Fibroblast of upper back skin (primary cell): ENCODE data around the gene CTXN1.
"Not testable (repeated sequence)": the region's sequence is repeated elsewhere in the genome, so short reads cannot be mapped to it uniquely, and the experiment has no call there.

Experiments used
- DNase-seq: peaks from one replicate; pipeline ENCODE4 v3.0.0-alpha.2; 2013

The CTXN1 gene

DNA sequence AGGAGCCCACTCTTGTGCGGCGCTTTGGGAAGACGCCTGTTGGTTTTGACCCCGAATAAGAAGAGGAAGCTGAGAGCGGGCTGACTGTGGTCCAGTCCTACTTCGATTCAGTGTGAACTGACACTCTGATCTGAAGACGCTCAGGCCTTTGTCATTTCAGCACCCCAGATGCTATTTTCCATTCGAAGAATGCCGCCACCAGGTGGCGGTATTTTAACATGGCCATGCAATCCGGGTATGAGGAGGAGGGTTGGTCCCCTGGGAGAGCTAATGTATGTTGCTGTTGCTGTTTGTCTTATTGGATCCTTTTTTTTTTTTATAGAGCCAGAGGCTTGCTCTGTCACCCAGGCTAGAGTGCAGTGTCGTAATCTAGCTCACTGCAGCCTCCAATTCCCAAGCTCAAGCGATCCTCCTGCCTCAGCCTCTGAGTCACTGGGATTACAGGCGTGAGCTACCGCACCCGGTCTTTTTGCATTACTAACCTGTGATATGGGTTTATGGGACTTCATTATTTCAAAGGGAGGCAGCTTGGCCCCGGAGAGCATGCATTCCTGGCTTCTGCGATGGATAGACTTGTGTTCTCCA, 18.3 kb upstream of the CTXN1 start:
- peak; percentile 93 for DNase-seq

DNA sequence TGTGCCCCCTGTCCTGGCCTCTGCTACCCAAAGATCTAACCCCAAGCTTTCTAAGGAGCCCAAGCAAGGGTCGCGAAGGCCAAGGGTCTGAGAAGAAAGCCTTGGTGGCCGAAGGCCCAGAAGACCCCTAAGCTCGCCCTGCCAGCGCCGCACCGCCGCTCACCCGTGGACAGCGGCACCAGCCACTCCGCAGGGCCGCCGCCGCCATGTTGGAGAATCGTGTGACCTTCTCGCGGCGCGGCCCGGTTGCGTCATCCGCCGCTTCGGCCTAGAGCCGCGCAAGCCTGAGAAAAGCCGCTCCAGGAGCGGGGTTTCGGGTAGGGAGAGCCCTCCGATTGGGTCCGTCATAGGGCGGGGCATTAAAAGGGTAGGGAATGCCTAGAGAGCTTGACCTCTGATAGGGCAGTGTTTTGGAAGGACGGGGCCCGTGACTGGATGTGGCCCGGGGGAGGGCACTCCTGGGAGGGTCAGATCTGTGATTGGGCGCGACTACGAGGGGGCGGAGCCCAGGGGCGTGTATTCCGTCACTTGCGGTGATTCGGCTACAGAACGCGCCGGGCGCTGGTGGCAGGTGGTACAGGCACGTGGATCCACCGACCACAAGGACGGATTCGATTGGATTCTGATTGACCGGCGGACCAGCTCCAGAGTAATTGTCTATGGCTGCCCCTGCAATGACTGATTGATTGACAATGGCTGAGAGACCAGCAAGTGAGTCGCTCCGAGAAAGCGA, 17.7 kb upstream of the CTXN1 start, which contains the start of gene TIMM44:
TSS of gene TIMM44 (minus strand) at position 223 of the 733 bp plus-strand sequence. CDS start at position 208, 15 bp downstream.
- DNase-seq: peak; percentile 100

DNA sequence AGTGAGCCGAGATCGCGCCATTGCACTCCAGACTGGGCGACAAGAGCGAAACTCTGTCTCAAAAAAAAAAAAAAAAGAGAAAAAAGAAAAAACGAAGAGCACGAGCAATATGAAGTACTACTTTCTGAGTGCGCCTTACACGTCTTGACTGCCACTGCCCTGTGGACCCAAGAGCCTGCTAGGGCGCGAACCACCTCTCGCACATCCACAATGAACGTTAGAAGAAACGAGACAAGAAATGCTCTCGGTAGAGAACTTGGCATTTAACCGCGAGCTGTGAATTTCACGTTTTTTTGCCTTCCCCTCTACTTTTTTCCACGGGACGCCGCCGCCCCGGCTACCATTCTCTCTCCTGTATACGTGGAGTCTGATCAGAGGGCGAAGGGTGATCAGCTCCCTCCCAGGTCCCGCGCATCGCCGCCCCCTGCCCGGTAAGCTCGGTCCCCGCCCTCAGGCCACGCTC, 17.1 kb upstream of the CTXN1 start:
- DNase-seq: no peak

DNA sequence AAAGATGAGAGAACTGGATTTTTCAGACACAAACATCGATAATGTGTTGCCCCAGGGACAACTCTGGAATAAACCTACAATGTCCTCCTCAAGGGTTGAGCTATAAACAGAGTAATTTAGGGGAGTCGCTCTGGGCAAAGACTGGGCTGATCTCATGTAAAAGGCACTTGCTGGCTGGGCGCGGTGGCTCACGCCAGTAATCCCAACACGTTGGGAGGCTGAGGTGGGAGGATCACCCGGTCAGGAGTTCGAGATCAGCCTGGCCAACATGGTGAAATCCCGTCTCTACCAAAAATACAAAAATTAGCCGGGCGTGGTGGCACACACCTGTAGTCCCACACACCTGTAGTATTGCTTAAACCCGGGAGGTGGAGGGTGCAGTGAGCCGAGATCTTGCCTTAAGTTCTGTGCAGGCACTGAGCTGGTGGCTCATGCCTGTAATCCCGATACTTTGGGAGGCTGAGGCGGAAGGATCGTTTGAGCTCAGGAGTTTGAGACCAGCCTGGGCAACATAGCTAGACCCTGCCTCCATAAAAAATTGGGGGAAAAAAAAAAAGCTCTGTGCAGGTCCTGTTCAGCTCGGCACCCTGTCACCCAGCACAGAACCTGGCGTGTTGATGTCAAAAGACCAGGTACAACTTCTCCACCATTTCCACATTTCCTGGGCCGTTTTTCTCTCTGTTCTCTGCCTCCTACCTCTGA, 16.1 kb upstream of the CTXN1 start:
- no peak for DNase-seq

GRCh38 chr19:7940841-7941240, 14.9 kb upstream of the CTXN1 start:
- no peak for DNase-seq

- DNase-seq: no peak
These were observed 8.8 kb upstream of the CTXN1 start for GRCh38 chr19:7934766-7935165.

DNA sequence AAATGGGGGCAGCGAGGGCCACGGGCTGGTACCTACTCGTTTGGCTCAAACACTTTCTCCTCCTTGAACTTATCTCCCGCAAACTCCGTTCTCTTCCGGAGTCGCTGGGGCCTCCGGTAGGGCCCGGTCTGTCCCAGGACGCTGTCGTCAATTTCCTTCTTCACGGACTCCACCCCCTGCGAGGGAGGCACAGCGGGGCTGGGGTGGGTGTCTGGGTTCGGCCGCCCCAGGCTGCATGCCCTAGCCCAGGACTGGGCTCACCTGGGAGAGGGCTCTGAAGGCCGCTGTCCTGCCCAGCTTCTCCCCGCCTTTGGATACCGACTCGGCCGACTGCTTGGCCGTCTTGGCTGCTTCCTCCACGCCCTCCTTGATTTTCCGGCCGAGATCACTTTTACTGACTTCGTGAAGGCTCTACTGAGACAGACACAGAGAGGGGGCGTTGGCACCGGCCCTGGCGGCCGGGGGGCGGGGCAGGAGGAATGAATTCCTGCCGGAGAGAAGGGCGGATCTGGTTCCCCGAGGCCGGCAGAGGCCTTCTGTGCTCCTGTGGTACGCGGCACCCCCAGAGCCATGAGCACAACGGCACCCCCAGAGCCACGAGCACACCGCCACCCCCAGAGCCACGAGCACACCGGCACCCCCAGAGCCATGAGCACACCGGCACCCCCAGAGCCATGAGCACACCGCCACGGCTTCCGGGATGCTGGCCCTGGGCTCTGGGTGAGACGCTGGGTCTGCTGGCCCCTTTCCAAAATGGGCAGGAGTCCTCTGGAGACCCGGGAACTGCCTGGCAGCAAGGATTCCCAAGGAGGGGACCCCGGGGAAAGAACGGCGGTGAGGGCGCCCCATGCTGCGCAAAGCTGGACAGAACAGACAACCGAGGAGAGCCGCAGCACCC, 8.1 kb upstream of the CTXN1 start:
- DNase-seq: no peak

GRCh38 chr19:7933411-7933810, 7.5 kb upstream of the CTXN1 start:
- no peak for DNase-seq

DNA sequence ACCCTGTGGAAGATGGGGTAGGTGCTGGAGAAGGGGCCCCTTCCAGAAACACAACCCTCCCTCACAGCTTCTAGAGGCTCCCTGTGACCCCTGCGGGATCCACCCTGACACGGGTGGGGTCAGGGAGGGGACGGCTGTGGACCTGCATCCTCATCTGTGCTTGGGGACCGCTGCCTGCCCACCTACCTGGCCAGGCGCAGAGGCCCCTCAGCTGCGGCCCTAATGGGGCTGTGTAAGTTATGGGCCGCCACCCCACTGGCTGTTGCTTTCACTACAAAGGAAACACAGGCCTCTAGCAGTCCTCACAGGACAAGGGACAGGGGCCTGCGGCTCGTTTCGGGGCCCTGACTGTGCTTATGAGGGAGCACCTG, 7.0 kb upstream of the CTXN1 start:
- no peak for DNase-seq

DNA sequence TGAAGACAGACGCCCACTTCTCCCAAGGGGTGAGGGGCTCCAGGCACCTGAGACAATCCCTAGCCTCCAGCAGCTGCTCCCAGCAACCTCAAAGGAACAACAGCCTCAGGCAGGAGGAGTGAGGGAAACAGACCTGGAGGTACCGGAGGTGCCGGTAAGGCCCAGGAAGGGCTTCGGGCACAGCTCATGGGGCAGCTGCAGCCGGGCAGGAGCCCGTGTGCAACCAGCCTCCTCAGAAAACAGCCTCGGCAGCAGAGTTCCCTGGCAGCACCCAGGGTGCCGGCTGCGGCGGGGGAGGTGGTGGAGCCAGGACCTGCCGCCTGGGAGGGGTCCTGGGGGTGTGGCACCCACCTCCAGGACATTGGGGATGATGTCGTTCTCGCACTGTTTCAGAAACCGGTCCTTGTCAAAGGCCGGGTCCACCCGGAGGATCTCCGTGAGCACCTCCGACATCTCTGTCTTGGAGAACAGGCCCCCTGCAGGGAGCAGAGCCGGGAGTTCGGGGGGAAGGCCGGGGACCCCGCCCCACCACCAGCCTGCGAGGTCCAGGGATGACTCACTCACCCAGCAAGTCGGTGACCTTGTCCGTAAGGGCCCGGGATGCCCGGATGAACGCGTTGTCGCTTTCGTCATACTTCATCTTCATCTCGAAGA, 6.5 kb upstream of the CTXN1 start:
- no peak for DNase-seq

DNA sequence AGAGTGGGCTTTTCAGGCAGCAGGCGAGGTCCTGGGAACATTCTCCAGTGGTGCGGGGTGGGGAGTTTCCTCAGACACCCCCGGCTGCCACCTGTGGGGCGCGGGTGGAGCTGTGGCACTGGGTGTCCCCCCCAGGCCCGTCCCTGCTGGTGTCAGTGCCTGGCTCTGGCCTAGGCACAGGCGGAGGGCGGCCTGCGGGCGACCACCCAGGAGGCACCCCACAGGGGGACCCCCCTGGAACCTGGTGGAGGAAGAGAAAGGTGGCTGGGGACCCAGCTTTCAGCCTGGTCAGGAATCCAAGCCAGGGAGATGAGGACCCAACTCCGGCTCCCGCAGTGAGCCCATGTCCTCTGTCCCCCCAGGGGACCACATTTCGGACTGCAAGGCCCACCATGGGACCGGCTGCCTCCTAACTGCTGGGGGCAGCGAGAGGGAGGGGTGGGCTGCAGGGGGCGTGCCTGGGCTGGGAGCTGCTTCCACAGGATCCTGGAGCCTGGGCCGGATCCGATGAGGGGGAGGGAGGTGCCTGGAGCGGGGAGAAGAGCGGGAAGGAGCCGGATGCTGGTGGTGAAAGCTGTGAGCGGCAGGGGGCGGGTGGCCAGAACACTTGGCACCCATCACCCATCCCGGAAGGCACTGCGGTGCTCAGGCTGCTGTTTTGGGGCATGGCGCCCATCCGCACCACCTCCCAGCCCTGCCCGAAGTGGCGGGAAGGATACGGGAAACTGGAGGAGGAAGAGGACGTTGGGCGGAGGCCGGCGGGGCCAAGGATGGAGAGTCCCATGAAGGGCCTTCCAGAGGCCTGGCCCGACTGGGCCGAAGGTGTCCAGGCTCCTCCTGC, 5.5 kb upstream of the CTXN1 start:
- DNase-seq: no peak

- no peak for DNase-seq
These were observed 4.8 kb upstream of the CTXN1 start for GRCh38 chr19:7930765-7931164.

DNA sequence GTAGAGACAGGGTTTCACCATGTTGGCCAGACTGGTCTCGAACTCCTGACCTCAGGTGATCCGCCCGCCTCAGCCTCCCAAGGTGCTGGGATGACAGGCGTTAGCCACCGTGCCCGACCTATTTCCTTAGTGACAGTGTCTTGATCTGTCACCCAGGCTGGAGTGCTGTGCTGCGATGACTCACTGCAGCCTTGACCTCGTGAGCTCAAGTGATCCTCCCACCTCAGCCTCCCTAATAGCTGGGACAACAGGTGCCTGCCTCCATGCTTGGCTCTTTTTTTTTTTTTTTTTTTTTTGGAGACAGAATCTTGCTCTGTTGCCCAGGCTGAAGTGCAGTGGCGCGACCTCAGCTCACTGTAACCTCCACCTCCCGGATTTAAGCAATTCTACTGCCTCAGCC, 4.1 kb upstream of the CTXN1 start:
- DNase-seq: not testable (repeated sequence)

GRCh38 chr19:7928741-7929701, 3.1 kb upstream of the CTXN1 start:
- peak; percentile 81 for DNase-seq

- DNase-seq: no peak
These were observed 2.4 kb upstream of the CTXN1 start for GRCh38 chr19:7928334-7928706.

GRCh38 chr19:7927605-7928333, 1.8 kb upstream of the CTXN1 start:
- DNase-seq: no peak

- DNase-seq: no peak
These were observed 1.0 kb upstream of the CTXN1 start for GRCh38 chr19:7926727-7927604.

DNA sequence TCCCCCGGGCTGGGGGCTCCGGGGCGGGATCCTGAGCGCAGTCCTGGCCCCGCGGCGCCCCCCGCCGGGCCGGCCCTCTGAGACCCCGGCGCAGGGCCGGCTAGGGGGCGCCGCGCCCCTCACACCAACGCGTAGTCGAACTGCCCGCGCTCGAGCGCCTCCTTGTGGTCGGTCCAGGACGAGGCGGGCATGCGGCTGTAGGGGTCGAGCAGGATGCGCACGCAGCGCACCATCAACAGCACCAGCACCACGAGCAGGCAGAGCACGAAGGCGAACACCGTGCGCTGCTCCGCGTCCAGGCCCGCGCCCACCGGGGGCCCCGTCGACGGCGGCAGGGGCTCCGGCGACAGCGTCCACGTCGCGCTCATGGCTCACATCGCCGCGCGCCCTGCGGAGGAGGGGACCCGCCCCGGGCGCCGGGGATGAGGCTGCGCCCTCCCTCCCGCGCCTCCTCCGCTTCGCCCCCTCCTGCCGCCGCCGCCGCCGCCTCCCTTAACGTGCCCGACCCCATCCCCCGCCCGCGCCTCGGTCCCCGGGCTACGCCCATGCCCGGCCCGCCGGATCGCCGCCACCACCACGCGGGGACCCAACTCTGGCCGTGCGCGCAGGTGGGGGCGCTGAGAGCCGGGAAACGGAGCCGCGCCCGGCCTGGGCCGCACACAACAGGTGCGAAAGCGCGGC, 624 bp downstream of the CTXN1 start:
- DNase-seq: peak; percentile 71
